ENCODE results near the gene ERVH48-1.
"Not testable (repeated sequence)": the region's sequence is repeated elsewhere in the genome, so short reads cannot be mapped to it uniquely, and the experiment has no call there.

- TF ChIP-seq, protein P1, sequence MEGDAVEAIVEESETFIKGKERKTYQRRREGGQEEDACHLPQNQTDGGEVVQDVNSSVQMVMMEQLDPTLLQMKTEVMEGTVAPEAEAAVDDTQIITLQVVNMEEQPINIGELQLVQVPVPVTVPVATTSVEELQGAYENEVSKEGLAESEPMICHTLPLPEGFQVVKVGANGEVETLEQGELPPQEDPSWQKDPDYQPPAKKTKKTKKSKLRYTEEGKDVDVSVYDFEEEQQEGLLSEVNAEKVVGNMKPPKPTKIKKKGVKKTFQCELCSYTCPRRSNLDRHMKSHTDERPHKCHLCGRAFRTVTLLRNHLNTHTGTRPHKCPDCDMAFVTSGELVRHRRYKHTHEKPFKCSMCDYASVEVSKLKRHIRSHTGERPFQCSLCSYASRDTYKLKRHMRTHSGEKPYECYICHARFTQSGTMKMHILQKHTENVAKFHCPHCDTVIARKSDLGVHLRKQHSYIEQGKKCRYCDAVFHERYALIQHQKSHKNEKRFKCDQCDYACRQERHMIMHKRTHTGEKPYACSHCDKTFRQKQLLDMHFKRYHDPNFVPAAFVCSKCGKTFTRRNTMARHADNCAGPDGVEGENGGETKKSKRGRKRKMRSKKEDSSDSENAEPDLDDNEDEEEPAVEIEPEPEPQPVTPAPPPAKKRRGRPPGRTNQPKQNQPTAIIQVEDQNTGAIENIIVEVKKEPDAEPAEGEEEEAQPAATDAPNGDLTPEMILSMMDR (IDR thresholded peaks at IDR 0.05 in 8 of 11, conservative IDR thresholded peaks at IDR 0.05 in 3 of 11), result not testable (repeated sequence)
- TF ChIP-seq POLR2A, POLR2AphosphoS5 (IDR thresholded peaks at IDR 0.05): not testable (repeated sequence)
Measured at GRCh38 chr21:42967616-42968015, 42.2 kb upstream of the ERVH48-1 start.

All from spleen (tissue), 7 donors.